ENCODE results near the gene GGT6.
A peak's percentile ranks its signal among the peaks of the same experiment; 100 is the strongest.

The GGT6 gene

GRCh38 chr17:4584917-4585637 is 24.7 kb upstream of the GGT6 start:
- TF ChIP-seq, protein P1, sequence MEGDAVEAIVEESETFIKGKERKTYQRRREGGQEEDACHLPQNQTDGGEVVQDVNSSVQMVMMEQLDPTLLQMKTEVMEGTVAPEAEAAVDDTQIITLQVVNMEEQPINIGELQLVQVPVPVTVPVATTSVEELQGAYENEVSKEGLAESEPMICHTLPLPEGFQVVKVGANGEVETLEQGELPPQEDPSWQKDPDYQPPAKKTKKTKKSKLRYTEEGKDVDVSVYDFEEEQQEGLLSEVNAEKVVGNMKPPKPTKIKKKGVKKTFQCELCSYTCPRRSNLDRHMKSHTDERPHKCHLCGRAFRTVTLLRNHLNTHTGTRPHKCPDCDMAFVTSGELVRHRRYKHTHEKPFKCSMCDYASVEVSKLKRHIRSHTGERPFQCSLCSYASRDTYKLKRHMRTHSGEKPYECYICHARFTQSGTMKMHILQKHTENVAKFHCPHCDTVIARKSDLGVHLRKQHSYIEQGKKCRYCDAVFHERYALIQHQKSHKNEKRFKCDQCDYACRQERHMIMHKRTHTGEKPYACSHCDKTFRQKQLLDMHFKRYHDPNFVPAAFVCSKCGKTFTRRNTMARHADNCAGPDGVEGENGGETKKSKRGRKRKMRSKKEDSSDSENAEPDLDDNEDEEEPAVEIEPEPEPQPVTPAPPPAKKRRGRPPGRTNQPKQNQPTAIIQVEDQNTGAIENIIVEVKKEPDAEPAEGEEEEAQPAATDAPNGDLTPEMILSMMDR (IDR thresholded peaks at IDR 0.05; ENCODE audit: low read depth, low read length), result no peak
- DNase-seq (ENCODE audit: extremely low read depth, low read depth), result no peak

DNA sequence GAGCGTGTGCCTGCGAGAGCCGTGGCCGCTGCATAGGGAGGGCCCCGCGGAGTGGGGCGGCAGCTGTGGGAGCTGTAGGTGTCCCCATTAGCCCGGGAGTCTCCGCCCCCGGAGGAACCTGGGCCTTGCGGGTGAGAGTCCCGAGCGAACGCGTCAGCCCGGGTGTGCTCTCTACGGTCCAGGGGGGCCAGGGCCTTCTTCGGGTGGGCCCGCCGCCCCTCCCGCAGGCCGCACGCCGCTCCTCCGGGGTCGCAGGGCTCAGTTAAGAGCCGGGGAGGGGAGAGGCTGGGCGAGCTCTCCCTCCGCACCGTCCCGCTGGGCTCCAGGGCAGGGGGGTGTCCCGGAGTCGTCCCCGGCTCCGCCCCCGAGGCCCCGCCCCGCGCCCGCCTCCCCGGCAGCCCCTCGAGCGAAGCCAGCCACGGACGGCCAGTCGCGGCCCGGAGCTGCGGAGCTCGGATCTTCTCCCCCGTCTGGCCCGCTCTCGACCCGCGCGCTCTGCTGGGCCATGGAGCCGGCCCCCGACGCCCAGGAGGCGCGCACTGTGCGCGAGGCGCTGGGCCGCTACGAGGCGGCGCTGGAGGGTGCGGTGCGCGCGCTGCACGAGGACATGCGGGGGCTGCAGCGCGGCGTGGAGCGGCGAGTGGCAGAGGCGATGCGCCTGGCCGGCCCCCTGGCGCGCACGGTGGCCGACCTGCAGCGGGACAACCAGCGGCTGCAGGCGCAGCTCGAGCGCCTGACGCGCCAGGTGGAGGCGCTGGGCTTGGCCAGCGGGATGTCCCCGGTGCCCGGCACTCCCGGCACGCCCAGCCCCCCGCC is 23.9 kb upstream of the GGT6 start, which contains the start of gene SMTNL2:
Gene SMTNL2 (plus strand): TSS at position 429 of the 816 bp plus-strand sequence. CDS start 77 bp downstream, at position 506.
- TF ChIP-seq, protein P1 (IDR thresholded peaks at IDR 0.05; ENCODE audit: low read depth, low read length), result no peak
- no peak for DNase-seq (ENCODE audit: extremely low read depth, low read depth)

GRCh38 chr17:4583782-4584100 is 23.4 kb upstream of the GGT6 start:
- DNase-seq (ENCODE audit: extremely low read depth, low read depth), result no peak
- TF ChIP-seq, protein P1 (IDR thresholded peaks at IDR 0.05; ENCODE audit: low read depth, low read length), result peak; percentile 26

DNA sequence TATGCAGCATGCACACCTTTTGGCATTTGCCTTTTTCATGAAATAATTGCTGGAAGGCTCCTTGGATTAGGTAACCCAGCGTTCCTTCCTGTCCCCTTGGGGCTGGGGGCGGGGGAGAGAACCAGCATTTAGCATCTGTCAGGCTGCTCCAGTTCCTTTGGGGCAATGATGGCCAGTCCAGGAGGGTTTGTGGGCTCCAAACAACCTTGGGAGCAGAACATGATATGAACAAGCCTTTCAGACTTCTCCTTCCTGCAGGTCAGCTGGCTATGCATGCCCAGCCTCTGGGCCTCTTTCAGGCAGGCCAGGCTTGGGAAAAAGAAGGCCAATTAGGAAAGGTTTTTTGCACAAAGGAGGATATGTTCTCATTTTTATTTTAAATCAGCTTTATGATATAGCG is 22.8 kb upstream of the GGT6 start:
- TF ChIP-seq, protein P1 (IDR thresholded peaks at IDR 0.05; ENCODE audit: low read depth, low read length), result no peak
- DNase-seq (ENCODE audit: extremely low read depth, low read depth), result no peak

DNA sequence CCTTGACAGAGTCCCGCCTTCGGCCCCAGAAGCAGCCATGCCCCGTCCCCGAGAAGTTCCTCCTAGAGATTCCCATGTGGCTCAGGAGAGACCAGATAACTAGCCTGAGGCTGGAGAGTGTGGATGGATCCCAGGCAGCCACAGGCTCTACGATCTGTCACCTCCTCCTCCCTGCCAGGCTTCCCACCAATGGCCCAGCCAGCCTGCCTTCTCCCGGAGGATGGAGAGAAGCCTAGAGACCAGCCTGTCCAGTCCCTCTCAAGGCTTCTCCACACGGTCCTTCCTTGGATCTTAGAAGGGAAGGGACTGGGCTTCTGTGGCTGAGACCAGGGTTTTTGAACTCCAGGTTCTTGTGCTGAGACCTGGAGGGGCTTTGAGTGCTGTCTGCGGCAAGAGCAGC is 22.3 kb upstream of the GGT6 start:
- no peak for DNase-seq (ENCODE audit: extremely low read depth, low read depth)
- TF ChIP-seq, protein P1 (IDR thresholded peaks at IDR 0.05; ENCODE audit: low read depth, low read length), result no peak

DNA sequence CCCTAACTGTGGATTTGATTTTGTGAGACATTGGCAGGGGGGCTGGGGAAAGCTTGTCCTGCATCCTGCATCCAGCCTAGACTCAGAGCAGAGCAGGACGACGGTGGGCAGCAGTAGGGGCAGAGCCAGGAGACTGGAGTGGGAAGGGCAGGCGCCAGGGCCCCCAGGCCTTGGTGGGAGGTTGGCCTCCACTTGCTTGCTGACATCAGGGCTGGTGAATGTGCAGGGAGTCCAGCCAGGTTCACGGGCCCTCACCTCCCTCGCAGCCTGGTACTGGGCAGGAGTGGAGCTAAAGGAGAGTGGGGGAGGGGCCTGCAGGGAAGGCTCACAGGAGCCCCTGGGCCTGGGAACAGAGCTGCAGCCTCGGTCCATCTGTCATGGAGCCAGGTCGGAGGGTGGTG is 21.7 kb upstream of the GGT6 start:
- TF ChIP-seq, protein P1 (IDR thresholded peaks at IDR 0.05; ENCODE audit: low read depth, low read length), result no peak
- DNase-seq (ENCODE audit: extremely low read depth, low read depth), result no peak

DNA sequence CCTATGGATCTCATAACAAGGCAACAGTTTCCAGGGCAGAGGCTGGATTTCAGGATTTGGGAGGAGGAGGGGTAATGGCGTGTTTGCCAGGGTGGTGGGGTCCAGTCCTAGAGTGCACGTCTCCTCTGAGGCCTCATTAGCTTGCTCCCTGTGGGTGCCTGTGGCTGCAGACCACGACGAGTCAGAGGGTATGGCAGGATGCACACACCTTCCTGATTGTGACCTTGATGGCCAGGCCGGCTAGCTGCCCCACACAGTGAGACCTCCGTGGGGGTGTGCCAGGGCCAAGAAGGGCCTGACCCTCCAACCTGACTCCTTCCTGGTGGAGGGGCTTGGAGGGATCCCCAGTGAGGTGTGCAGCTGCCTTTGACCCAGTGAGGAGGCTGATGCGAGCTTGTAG is 19.9 kb upstream of the GGT6 start:
- no peak for DNase-seq (ENCODE audit: extremely low read depth, low read depth)
- TF ChIP-seq, protein P1 (IDR thresholded peaks at IDR 0.05; ENCODE audit: low read depth, low read length), result no peak
